GM18499 (cell line): Measurements from ENCODE around the gene SIGLEC10.
A peak's percentile ranks its signal among the peaks of the same experiment; 100 is the strongest.
"Not testable (repeated sequence)": the region's sequence is repeated elsewhere in the genome, so short reads cannot be mapped to it uniquely, and the experiment has no call there.

Experiments
- ATAC-seq: cut with Tn5 transposase; IDR thresholded peaks from one replicate; pipeline ENCODE4 v1.9.1; 2021; ENCODE audit warnings: moderate number of reproducible peaks; ENCODE audit not compliant: insufficient read depth, unreplicated experiment

The SIGLEC10 gene

GRCh38 chr19:51417107-51417809 is at the start of gene SIGLEC10:
Gene SIGLEC10 (minus strand): TSS chr19:51417642. CDS start chr19:51417581, 61 bp downstream.
- ATAC-seq = no peak

- no peak for ATAC-seq
Observed at GRCh38 chr19:51466723-51467122, 49.3 kb upstream of the SIGLEC10 start.

- ATAC-seq = not testable (repeated sequence)
Observed at GRCh38 chr19:51463976-51464581, 46.6 kb upstream of the SIGLEC10 start.

GRCh38 chr19:51462681-51463080 is 45.2 kb upstream of the SIGLEC10 start:
- ATAC-seq = no peak

GRCh38 chr19:51462276-51462675 is 44.8 kb upstream of the SIGLEC10 start:
- ATAC-seq = no peak

- ATAC-seq = no peak
Observed at GRCh38 chr19:51461723-51462161, 44.3 kb upstream of the SIGLEC10 start.

GRCh38 chr19:51460164-51460992 is 42.9 kb upstream of the SIGLEC10 start:
- ATAC-seq = no peak

GRCh38 chr19:51458899-51459505 is 41.6 kb upstream of the SIGLEC10 start:
- ATAC-seq = no peak

- no peak for ATAC-seq
Observed at GRCh38 chr19:51458051-51458645, 40.7 kb upstream of the SIGLEC10 start, which contains the start of gene SIGLEC8. Gene SIGLEC8 (minus strand): TSS chr19:51458454. CDS start chr19:51458387, 67 bp downstream.

- ATAC-seq = no peak
Observed at GRCh38 chr19:51457351-51458013, 40.0 kb upstream of the SIGLEC10 start.

- ATAC-seq = no peak
Observed at GRCh38 chr19:51456541-51457290, 39.3 kb upstream of the SIGLEC10 start.

- no peak for ATAC-seq
Observed at GRCh38 chr19:51450730-51451307, 33.4 kb upstream of the SIGLEC10 start.

GRCh38 chr19:51448411-51449016 is 31.1 kb upstream of the SIGLEC10 start:
- ATAC-seq = no peak

- ATAC-seq = no peak
Observed at GRCh38 chr19:51448011-51448410, 30.6 kb upstream of the SIGLEC10 start.

GRCh38 chr19:51447510-51447909 is 30.1 kb upstream of the SIGLEC10 start:
- not testable (repeated sequence) for ATAC-seq

- peak; percentile 87 for ATAC-seq
Observed at GRCh38 chr19:51441410-51442390, 24.3 kb upstream of the SIGLEC10 start.

- no peak for ATAC-seq
Observed at GRCh38 chr19:51440846-51441409, 23.5 kb upstream of the SIGLEC10 start.
